Mesenchymal stem cell (in vitro differentiated cells and primary cell): ENCODE results near the gene ADAM11.
A peak's percentile ranks its signal among the peaks of the same experiment; 100 is the strongest.

Experiments used
- DNase-seq: peaks from one replicate; pipeline ENCODE4 v3.0.0-alpha.2; 2013
- H2AFZ ChIP-seq: one replicate; pipeline ENCODE4 v1.6.1; 2013; ENCODE audit warnings: low read depth, mild to moderate bottlenecking, control low read depth, inconsistent platforms, low read length, moderate library complexity
- H2AK5ac ChIP-seq: 2 replicates; pipeline ENCODE4 v1.6.1; 2013; ENCODE audit warnings: low read length, moderate library complexity, mild to moderate bottlenecking, inconsistent platforms; ENCODE audit not compliant: severe bottlenecking
- H2BK120ac ChIP-seq: one replicate; pipeline ENCODE4 v1.6.1; 2013; ENCODE audit warnings: low read depth, mild to moderate bottlenecking, inconsistent platforms, low read length, moderate library complexity
- H2BK12ac ChIP-seq, 2 experiments: one replicate each; pipeline ENCODE4 v1.6.1; 2013; ENCODE audit warnings: inconsistent platforms in 2 of 2, low read length in 2 of 2, mild to moderate bottlenecking in 2 of 2, moderate library complexity in 2 of 2, control low read depth in 1 of 2
- H2BK15ac ChIP-seq: one replicate; pipeline ENCODE4 v1.6.1; 2013; ENCODE audit warnings: mild to moderate bottlenecking, low read depth, inconsistent platforms; ENCODE audit not compliant: poor library complexity, severe bottlenecking
- H2BK5ac ChIP-seq: 2 replicates; pipeline ENCODE4 v1.6.1; 2013; ENCODE audit warnings: low read depth, mild to moderate bottlenecking, low read length, control low read depth, inconsistent platforms; ENCODE audit not compliant: poor library complexity, severe bottlenecking
- H3K14ac ChIP-seq, 2 experiments: one replicate each; pipeline ENCODE4 v1.6.1; 2013; ENCODE audit warnings: inconsistent platforms in 2 of 2, low read length in 2 of 2, control low read depth in 1 of 2, mild to moderate bottlenecking in 1 of 2, moderate library complexity in 1 of 2
- H3K18ac ChIP-seq, 2 experiments: one replicate each; pipeline ENCODE4 v1.6.1; 2013; ENCODE audit warnings: inconsistent platforms in 2 of 2, low read length in 2 of 2, control low read depth in 1 of 2, low read depth in 1 of 2, mild to moderate bottlenecking in 1 of 2
- H3K23ac ChIP-seq, 2 experiments: one replicate each; pipeline ENCODE4 v1.6.1; 2013; ENCODE audit warnings: inconsistent platforms in 2 of 2, low read length in 2 of 2, mild to moderate bottlenecking in 2 of 2, moderate library complexity in 2 of 2, control low read depth in 1 of 2
- H3K27ac ChIP-seq: 2 replicates; pipeline ENCODE4 v1.5.1; 2013; ENCODE audit warnings: mild to moderate bottlenecking, moderate library complexity, low read length, control low read depth, inconsistent platforms; ENCODE audit not compliant: poor library complexity, severe bottlenecking
- H3K27me3 ChIP-seq, 2 experiments: 2 replicates each; pipeline versions ENCODE4 v1.6.1 to v1.7.0; 2013; ENCODE audit warnings: low read length in 2 of 2, mild to moderate bottlenecking in 2 of 2, moderate library complexity in 2 of 2, control low read depth in 1 of 2, inconsistent platforms in 1 of 2; ENCODE audit not compliant: control insufficient read depth in 1 of 2, insufficient read depth in 1 of 2
- H3K36me3 ChIP-seq, 2 experiments: 2 replicates each; pipeline versions ENCODE4 v1.6.1 to v1.7.0; 2013; ENCODE audit warnings: low read length in 2 of 2, control low read depth in 1 of 2, inconsistent platforms in 1 of 2, low read depth in 1 of 2, mild to moderate bottlenecking in 1 of 2; ENCODE audit not compliant: insufficient read depth in 2 of 2, control insufficient read depth in 1 of 2
- H3K4ac ChIP-seq, 2 experiments: one replicate each; pipeline ENCODE4 v1.6.1; 2013; ENCODE audit warnings: inconsistent platforms in 2 of 2, low read length in 2 of 2, mild to moderate bottlenecking in 2 of 2, moderate library complexity in 2 of 2, control low read depth in 1 of 2, low read depth in 1 of 2
- H3K4me1 ChIP-seq: 2 replicates; pipeline ENCODE4 v1.6.1; 2013; ENCODE audit warnings: low read depth, low read length, control low read depth; ENCODE audit not compliant: control insufficient read depth, insufficient read depth
- H3K4me2 ChIP-seq: 2 replicates; pipeline ENCODE4 v1.6.1; 2013; ENCODE audit warnings: low read length, mild to moderate bottlenecking, inconsistent platforms; ENCODE audit not compliant: poor library complexity, severe bottlenecking
- H3K4me3 ChIP-seq, 2 experiments: 2 replicates each; pipeline versions ENCODE4 v1.5.1 to v1.7.0; 2013; ENCODE audit warnings: low read length in 2 of 2, mild to moderate bottlenecking in 2 of 2, control low read depth in 1 of 2, low read depth in 1 of 2; ENCODE audit not compliant: insufficient read depth in 1 of 2
- H3K79me1 ChIP-seq: replicated peaks from 2 replicates; pipeline ENCODE4 v1.6.1; 2013; ENCODE audit warnings: mild to moderate bottlenecking, control low read depth, low read length, inconsistent platforms; ENCODE audit not compliant: poor library complexity, severe bottlenecking
- H3K9ac ChIP-seq: 2 replicates; pipeline ENCODE4 v1.7.0; 2013; ENCODE audit warnings: mild to moderate bottlenecking, low read length, moderate library complexity
- H3K9me3 ChIP-seq: 2 replicates; pipeline ENCODE4 v1.7.0; 2013; ENCODE audit warnings: mild to moderate bottlenecking, low read length; ENCODE audit not compliant: control insufficient read depth
- H4K8ac ChIP-seq: one replicate; pipeline ENCODE4 v1.6.1; 2013; ENCODE audit warnings: inconsistent platforms, mild to moderate bottlenecking, low read length, moderate library complexity
- H4K91ac ChIP-seq: one replicate; pipeline ENCODE4 v1.6.1; 2013; ENCODE audit warnings: mild to moderate bottlenecking, low read length, inconsistent platforms
- WGBS: methylation state at CpG from one replicate; pipeline ENCODE4 v1.1.7; 2013; ENCODE audit warnings: mixed read lengths; 5-methylcytosine and 5-hydroxymethylcytosine counted together

ADAM11 gene

GRCh38 chr17:44774271-44775135 is 15.7 kb downstream of the ADAM11 start:
- Histone ChIP-seq H3K27ac (no peak overlapping the region), H3K18ac (no peak overlapping the region), H3K9ac (peak overlapping the region; percentile 18), H3K14ac (peak overlapping the region in 1 of 2 experiments; percentile 19), H3K4me3 (peak overlapping the region; percentile 62 to 82), H3K4ac (no peak overlapping the region), H2AK5ac (no peak overlapping the region), H3K4me2 (peak overlapping the region; percentile 98), H3K9me3 (no peaks in the 10 kb centered on the region), H3K27me3 (peaks cover 4 to 44% of the 10 kb centered on the region in 2 experiments), H2BK5ac (no peak overlapping the region), H3K23ac (peak overlapping the region in 1 of 2 experiments; percentile 42), H3K4me1 (peaks cover 32% of the 10 kb centered on the region), H2BK15ac (no peak overlapping the region), H3K36me3 (peaks cover 0 to 7% of the 10 kb centered on the region in 2 experiments), H4K91ac (no peak overlapping the region), H2BK120ac (no peak overlapping the region), H2AFZ (peak overlapping the region; percentile 67), H3K79me1 (no peaks in the 10 kb centered on the region), H4K8ac (no peak overlapping the region), H2BK12ac (no peak overlapping the region)
- peak; percentile 80 for DNase-seq
- 43% methylated on average over 32 of the region's 42 CpGs for WGBS

- no peaks in the 10 kb centered on the region for H3K79me1 ChIP-seq
- no peak overlapping the region for H2AK5ac ChIP-seq
- peak overlapping the region; percentile 18 for H3K9ac ChIP-seq
- H2BK15ac ChIP-seq, result no peak overlapping the region
- no peak overlapping the region for H3K4ac ChIP-seq
- H4K91ac ChIP-seq, result no peak overlapping the region
- peaks cover 0 to 5% of the 10 kb centered on the region in 2 experiments for H3K36me3 ChIP-seq
- H3K18ac ChIP-seq, result peak overlapping the region in 1 of 2 experiments; percentile 37
- H3K23ac ChIP-seq, result peak overlapping the region in 1 of 2 experiments; percentile 42
- H3K27me3 ChIP-seq, result peaks cover 4 to 40% of the 10 kb centered on the region in 2 experiments
- peaks cover 32% of the 10 kb centered on the region for H3K4me1 ChIP-seq
- no peak overlapping the region for H2BK120ac ChIP-seq
- H2BK5ac ChIP-seq, result no peak overlapping the region
- H3K14ac ChIP-seq, result peak overlapping the region in 1 of 2 experiments; percentile 19
- no peaks in the 10 kb centered on the region for H3K9me3 ChIP-seq
- H4K8ac ChIP-seq, result no peak overlapping the region
- H3K4me3 ChIP-seq, result peak overlapping the region; percentile 62 to 82
- H3K4me2 ChIP-seq, result peak overlapping the region; percentile 98
- peak; percentile 98 for DNase-seq
- no peak overlapping the region for H2BK12ac ChIP-seq
- peak overlapping the region; percentile 90 for H2AFZ ChIP-seq
- no peak overlapping the region for H3K27ac ChIP-seq
- WGBS, result 2% methylated on average over 45 of the region's 50 CpGs
Observed at GRCh38 chr17:44775136-44775837, 16.5 kb downstream of the ADAM11 start.

- Histone ChIP-seq H2AFZ (no peak overlapping the region), H4K8ac (peak overlapping the region; percentile 48), H2AK5ac (no peak overlapping the region), H3K27me3 (peaks cover 4 to 36% of the 10 kb centered on the region in 2 experiments), H3K4ac (no peak overlapping the region), H3K27ac (no peak overlapping the region), H3K18ac (peak overlapping the region; percentile 7 to 87), H2BK5ac (no peak overlapping the region), H3K23ac (no peak overlapping the region), H2BK120ac (no peak overlapping the region), H3K14ac (no peak overlapping the region), H3K4me3 (peak overlapping the region; percentile 56 to 82), H3K4me2 (peak overlapping the region; percentile 92), H4K91ac (no peak overlapping the region), H3K9ac (peak overlapping the region; percentile 78), H3K36me3 (peaks cover 0 to 5% of the 10 kb centered on the region in 2 experiments), H3K9me3 (no peaks in the 10 kb centered on the region), H2BK12ac (no peak overlapping the region), H3K4me1 (peaks cover 30% of the 10 kb centered on the region), H3K79me1 (no peaks in the 10 kb centered on the region), H2BK15ac (peak overlapping the region; percentile 36)
- 16% methylated on average over 41 of the region's 43 CpGs for WGBS
- DNase-seq, result no peak
Observed at GRCh38 chr17:44775838-44776621, 17.2 kb downstream of the ADAM11 start.
